ENCODE measurements around the gene RLN3. TPM values are rescaled to one million over a fixed set of nuclear protein-coding genes. Genes with fewer than 3 reads are reported as not detected.

The RLN3 gene
- total and polyA plus RNA-seq, 10 of the 15 experiments (the other 5 are each of a cell fraction or from before 2014, with no cell fraction given), result not detected

DNA sequence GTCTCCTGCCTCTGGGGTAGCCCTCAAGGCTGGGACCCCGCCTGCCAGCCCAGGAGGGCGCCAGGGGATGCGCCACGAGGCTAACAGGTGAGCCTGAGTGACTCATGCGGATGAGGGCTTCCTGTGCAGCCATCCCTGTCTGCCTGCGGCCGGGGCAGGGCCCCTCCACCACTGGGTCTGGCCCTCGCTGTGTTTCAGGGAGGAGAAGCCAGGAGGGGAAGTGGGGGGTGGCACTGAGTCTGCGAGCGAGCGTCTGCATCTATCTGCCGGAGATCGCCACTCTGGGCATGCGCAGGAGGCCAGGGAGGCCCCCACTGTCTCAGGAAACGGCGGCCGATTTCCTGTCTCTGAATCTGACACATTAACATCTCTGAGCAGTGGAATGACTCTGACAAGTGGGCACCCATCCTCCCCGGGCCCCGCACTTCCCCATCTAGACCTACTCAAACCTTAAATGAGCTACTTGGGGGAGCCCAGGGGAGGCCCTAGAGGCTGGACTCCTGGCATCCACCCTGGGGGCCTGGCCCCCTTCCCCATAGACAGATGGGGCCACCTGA is 41.5 kb upstream of the RLN3 start (continued):
- TF ChIP-seq ZNF384 (IDR thresholded peaks at IDR 0.05; ENCODE audit: borderline replicate concordance, low read depth, low read length) (no peak), NR2F1 (conservative IDR thresholded peaks at IDR 0.05) (peak; percentile 20; the same call in 1 of the 2 replicates), ESRRA (IDR thresholded peaks at IDR 0.05; ENCODE audit: low read length) (no peak; the same call in 1 of the 2 replicates), CUX1 (IDR thresholded peaks at IDR 0.05; ENCODE audit: insufficient replicate concordance, low read depth, low read length) (no peak), SUPT20H (IDR thresholded peaks at IDR 0.05; ENCODE audit: borderline replicate concordance, control insufficient read depth, low read depth, low read length) (no peak), RAD21 (IDR thresholded peaks at IDR 0.05; ENCODE audit: insufficient read depth, low read depth, low read length) (peak; percentile 14; the same call in 1 of the 2 replicates), TBL1XR1 (IDR thresholded peaks at IDR 0.05; ENCODE audit: low read depth, low read length) (peak; percentile 86), NFIC (IDR thresholded peaks at IDR 0.05; ENCODE audit: low read depth, low read length) (peak; percentile 65; the same call in 1 of the 2 replicates), HDGF (IDR thresholded peaks at IDR 0.05) (peak; percentile 96), MEF2A (IDR thresholded peaks at IDR 0.05; ENCODE audit: insufficient read depth, low read depth, low read length) (0 out of 2 replicates have a peak, but pooled peaks have one; percentile 40), NR2C1 (IDR thresholded peaks at IDR 0.05) (no peak), CHD4 (IDR thresholded peaks at IDR 0.05) (no peak), MYB (IDR thresholded peaks at IDR 0.05; ENCODE audit: borderline replicate concordance, low read depth, low read length) (no peak), MTA3 (IDR thresholded peaks at IDR 0.05; ENCODE audit: borderline replicate concordance, low read length) (no peak), ZNF622 (IDR thresholded peaks at IDR 0.05) (no peak), CREM (IDR thresholded peaks at IDR 0.05; ENCODE audit: low read depth) (peak; percentile 35; the same call in 1 of the 2 replicates)
- TF ChIP-seq, protein P1, sequence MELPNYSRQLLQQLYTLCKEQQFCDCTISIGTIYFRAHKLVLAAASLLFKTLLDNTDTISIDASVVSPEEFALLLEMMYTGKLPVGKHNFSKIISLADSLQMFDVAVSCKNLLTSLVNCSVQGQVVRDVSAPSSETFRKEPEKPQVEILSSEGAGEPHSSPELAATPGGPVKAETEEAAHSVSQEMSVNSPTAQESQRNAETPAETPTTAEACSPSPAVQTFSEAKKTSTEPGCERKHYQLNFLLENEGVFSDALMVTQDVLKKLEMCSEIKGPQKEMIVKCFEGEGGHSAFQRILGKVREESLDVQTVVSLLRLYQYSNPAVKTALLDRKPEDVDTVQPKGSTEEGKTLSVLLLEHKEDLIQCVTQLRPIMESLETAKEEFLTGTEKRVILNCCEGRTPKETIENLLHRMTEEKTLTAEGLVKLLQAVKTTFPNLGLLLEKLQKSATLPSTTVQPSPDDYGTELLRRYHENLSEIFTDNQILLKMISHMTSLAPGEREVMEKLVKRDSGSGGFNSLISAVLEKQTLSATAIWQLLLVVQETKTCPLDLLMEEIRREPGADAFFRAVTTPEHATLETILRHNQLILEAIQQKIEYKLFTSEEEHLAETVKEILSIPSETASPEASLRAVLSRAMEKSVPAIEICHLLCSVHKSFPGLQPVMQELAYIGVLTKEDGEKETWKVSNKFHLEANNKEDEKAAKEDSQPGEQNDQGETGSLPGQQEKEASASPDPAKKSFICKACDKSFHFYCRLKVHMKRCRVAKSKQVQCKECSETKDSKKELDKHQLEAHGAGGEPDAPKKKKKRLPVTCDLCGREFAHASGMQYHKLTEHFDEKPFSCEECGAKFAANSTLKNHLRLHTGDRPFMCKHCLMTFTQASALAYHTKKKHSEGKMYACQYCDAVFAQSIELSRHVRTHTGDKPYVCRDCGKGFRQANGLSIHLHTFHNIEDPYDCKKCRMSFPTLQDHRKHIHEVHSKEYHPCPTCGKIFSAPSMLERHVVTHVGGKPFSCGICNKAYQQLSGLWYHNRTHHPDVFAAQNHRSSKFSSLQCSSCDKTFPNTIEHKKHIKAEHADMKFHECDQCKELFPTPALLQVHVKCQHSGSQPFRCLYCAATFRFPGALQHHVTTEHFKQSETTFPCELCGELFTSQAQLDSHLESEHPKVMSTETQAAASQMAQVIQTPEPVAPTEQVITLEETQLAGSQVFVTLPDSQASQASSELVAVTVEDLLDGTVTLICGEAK (IDR thresholded peaks at IDR 0.05; ENCODE audit: borderline replicate concordance), result peak; percentile 11; the same call in 1 of the 2 replicates
- TF ChIP-seq, protein P2, sequence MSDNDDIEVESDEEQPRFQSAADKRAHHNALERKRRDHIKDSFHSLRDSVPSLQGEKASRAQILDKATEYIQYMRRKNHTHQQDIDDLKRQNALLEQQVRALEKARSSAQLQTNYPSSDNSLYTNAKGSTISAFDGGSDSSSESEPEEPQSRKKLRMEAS (IDR thresholded peaks at IDR 0.05; ENCODE audit: low read depth, low read length), result peak; percentile 57; the same call in 1 of the 2 replicates
- TF ChIP-seq, protein P3, sequence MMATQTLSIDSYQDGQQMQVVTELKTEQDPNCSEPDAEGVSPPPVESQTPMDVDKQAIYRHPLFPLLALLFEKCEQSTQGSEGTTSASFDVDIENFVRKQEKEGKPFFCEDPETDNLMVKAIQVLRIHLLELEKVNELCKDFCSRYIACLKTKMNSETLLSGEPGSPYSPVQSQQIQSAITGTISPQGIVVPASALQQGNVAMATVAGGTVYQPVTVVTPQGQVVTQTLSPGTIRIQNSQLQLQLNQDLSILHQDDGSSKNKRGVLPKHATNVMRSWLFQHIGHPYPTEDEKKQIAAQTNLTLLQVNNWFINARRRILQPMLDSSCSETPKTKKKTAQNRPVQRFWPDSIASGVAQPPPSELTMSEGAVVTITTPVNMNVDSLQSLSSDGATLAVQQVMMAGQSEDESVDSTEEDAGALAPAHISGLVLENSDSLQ (IDR thresholded peaks at IDR 0.05), result peak; percentile 77
